HepG2 (cell line): ENCODE results near the gene TMF1. TPM values are rescaled to one million over a fixed set of nuclear protein-coding genes. Genes with fewer than 3 reads are reported as not detected.
A peak's percentile ranks its signal among the peaks of the same experiment; 100 is the strongest.

Source experiments
- ATAC-seq: fragments of 200-7000 bp; cut with Tn5 transposase; 3 replicates; pipeline ENCODE4 v1.9.1; 2020; ENCODE audit warnings: mild to moderate bottlenecking, moderate library complexity
- BruUV-seq: library from RNA; stranded (reverse); fragments of 400-500 nt; replicated peaks from 2 replicates; lab custom pipeline; 2021; lab: Mats Ljungman, UMichigan
- CTCF ChIA-PET: fragments of 300-600 bp; formaldehyde crosslinking; extraction: SDS; loops from one replicate; lab custom pipeline; 2021; ENCODE audit warnings: low total read pairs, inconsistent platforms, low intra/inter-chr PET ratio; lab: Yijun Ruan, JAX
- POLR2A ChIA-PET: fragments of 350-600 bp; sonication (Branson Sonifier 250); formaldehyde crosslinking; loops from one replicate; lab custom pipeline; 2020; ENCODE audit warnings: antibody characterized with exemption, inconsistent platforms; lab: Yijun Ruan, JAX
- DNase-seq: peaks from one replicate; pipeline ENCODE4 v3.0.0-alpha.2; 2015; ENCODE audit warnings: low spot score
- FAIRE-seq: peaks from 3 replicates; lab custom pipeline; 2011; peaks lifted over from hg19 to GRCh38; lab: Jason Lieb, UNC
- H2AFZ ChIP-seq: one replicate; pipeline ENCODE4 v1.6.1; 2011; ENCODE audit warnings: low read length, inconsistent platforms
- H3K27ac ChIP-seq: fragments of 300-600 bp; 3 replicates; pipeline ENCODE4 v1.8.0; 2011; ENCODE audit warnings: mixed run types, mild to moderate bottlenecking, mixed read lengths, low read length, inconsistent platforms; ENCODE audit not compliant: insufficient read depth; ENCODE audit errors: extremely low read length
- H3K27me3 ChIP-seq, 2 experiments: fragments of 200-600 bp in 1 of 2; 2 replicates in 1 of 2; 3 replicates in 1 of 2; pipeline versions ENCODE4 v1.6.0 to v1.8.0; 2011; ENCODE audit warnings: low read length in 2 of 2, mild to moderate bottlenecking in 2 of 2, moderate library complexity in 2 of 2, inconsistent platforms in 1 of 2; ENCODE audit not compliant: insufficient read depth in 2 of 2, control insufficient read depth in 1 of 2
- H3K36me3 ChIP-seq, 2 experiments: fragments of 200-600 bp in 1 of 2; replicated peaks in 1 of 2; 2 replicates in 1 of 2; 3 replicates in 1 of 2; pipeline versions ENCODE4 v1.5.1 to v1.8.0; 2011; ENCODE audit warnings: low read length in 2 of 2, inconsistent platforms in 1 of 2; ENCODE audit not compliant: insufficient read depth in 2 of 2, control insufficient read depth in 1 of 2
- H3K4me1 ChIP-seq: 2 replicates; pipeline ENCODE4 v1.5.1; 2012; ENCODE audit warnings: low read length, inconsistent platforms; ENCODE audit not compliant: insufficient read depth
- H3K4me2 ChIP-seq: 2 replicates; pipeline ENCODE4 v1.6.0; 2011; ENCODE audit warnings: low read depth, low read length, inconsistent platforms
- H3K4me3 ChIP-seq, 3 experiments: fragments of 200-600 bp in 1 of 3; sonication (generic), shearing (Covaris generic) in 1 of 3; replicated peaks in 1 of 3; 2 replicates each; pipeline ENCODE4 v1.5.1; 2011 to 2016; ENCODE audit warnings: low read length in 3 of 3, inconsistent platforms in 2 of 3, low read depth in 2 of 3, mild to moderate bottlenecking in 2 of 3, control low read depth in 1 of 3, mixed read lengths in 1 of 3; ENCODE audit not compliant: insufficient read depth in 1 of 3
- H3K79me2 ChIP-seq: one replicate; pipeline ENCODE4 v1.6.1; 2011; ENCODE audit warnings: low read length, inconsistent platforms; ENCODE audit not compliant: insufficient read depth
- H3K9ac ChIP-seq: 2 replicates; pipeline ENCODE4 v1.6.0; 2011; ENCODE audit warnings: mild to moderate bottlenecking, low read depth, low read length, inconsistent platforms; ENCODE audit not compliant: insufficient read depth
- H3K9me3 ChIP-seq: 2 replicates; pipeline ENCODE4 v1.5.1; 2012; ENCODE audit warnings: mild to moderate bottlenecking, low read length
- H4K20me1 ChIP-seq: 2 replicates; pipeline ENCODE4 v1.6.0; 2011; ENCODE audit warnings: inconsistent platforms, mild to moderate bottlenecking, low read length, moderate library complexity; ENCODE audit not compliant: insufficient read depth
- CCDC6 ChIP-seq: sonication (generic); formaldehyde crosslinking; IDR thresholded peaks from 2 replicates; pipeline ENCODE4 v1.8.1; 2022; ENCODE audit warnings: mild to moderate bottlenecking, missing genetic modification reagents, moderate library complexity
- HDAC2 ChIP-seq: sonication (generic); formaldehyde crosslinking; IDR thresholded peaks from 2 replicates; pipeline ENCODE4 v1.4.0; 2020; ENCODE audit warnings: missing genetic modification reagents
- MAFK ChIP-seq, 2 experiments: IDR thresholded peaks in 1 of 2; conservative IDR thresholded peaks in 1 of 2; 2 replicates each; pipeline ENCODE4 v1.6.1; 2011; ENCODE audit warnings: improper control_type of control experiment in 2 of 2, low read length in 2 of 2
- MEF2D ChIP-seq: sonication (generic); formaldehyde crosslinking; IDR thresholded peaks from 2 replicates; pipeline ENCODE4 v1.5.1; 2020; ENCODE audit warnings: mild to moderate bottlenecking, missing genetic modification reagents
- MXI1 ChIP-seq: IDR thresholded peaks from 3 replicates; pipeline ENCODE4 v1.6.1; 2012; ENCODE audit warnings: low read depth, low read length, inconsistent platforms, borderline replicate concordance
- NR2F2 ChIP-seq: IDR thresholded peaks from 2 replicates; pipeline ENCODE4 v1.6.1; 2012; ENCODE audit warnings: low read depth, inconsistent platforms, borderline replicate concordance
- RBM39 ChIP-seq: fragments of 200-400 bp; formaldehyde crosslinking; IDR thresholded peaks from one replicate; pipeline ENCODE4 v1.6.1; 2018; ENCODE audit warnings: antibody characterized with exemption, mild to moderate bottlenecking, low read depth, low read length; ENCODE audit not compliant: poor library complexity, severe bottlenecking
- TGIF2 ChIP-seq: IDR thresholded peaks from 2 replicates; pipeline ENCODE4 v1.6.1; 2016; ENCODE audit warnings: control low read depth, missing compliant biosample characterization
- TOPORS ChIP-seq: sonication (generic); formaldehyde crosslinking; IDR thresholded peaks from 2 replicates; pipeline ENCODE4 v1.8.0; 2023; ENCODE audit warnings: mild to moderate bottlenecking, missing genetic modification reagents
- ZNF263 ChIP-seq: sonication (generic); formaldehyde crosslinking; IDR thresholded peaks from 2 replicates; pipeline ENCODE4 v1.4.0; 2020; ENCODE audit warnings: missing genetic modification reagents
- ZNF629 ChIP-seq: sonication (generic); formaldehyde crosslinking; conservative IDR thresholded peaks from 2 replicates; pipeline ENCODE4 v1.5.0; 2020; ENCODE audit warnings: missing genetic modification reagents
- WGBS: methylation state at CpG from one replicate; pipeline ENCODE4 v1.1.6; 2017; ENCODE audit warnings: low lambda C conversion rate; 5-methylcytosine and 5-hydroxymethylcytosine counted together
- in situ Hi-C: cut with HindIII; loops from 2 replicates; pipeline ENCODE4 v1.10.0; 2017; ENCODE audit warnings: low pct_unique_long_range_greater_than_20kb; ENCODE audit not compliant: extremely low pct_ligation_motif_present
- intact Hi-C: fragments of 100-400 bp; cut with micrococcal nuclease; formaldehyde crosslinking; loops from one replicate; pipeline ENCODE4 v1.10.0; 2022; ENCODE audit not compliant: unreplicated experiment
- polyA plus RNA-seq, 8 experiments: library from polyadenylated mRNA; depleted of rRNA in 3 of 8; stranded (reverse) in 7 of 8; unstranded in 1 of 8; fragments of >200 nt; fragmentation: Illumina TruSeq in 4 of 8; extraction: Trizol in 4 of 8; gene quantifications; 2 replicates each; pipeline versions ENCODE4 v1.2.1 to v1.2.3, GENCODE V29; 2011 to 2016; ENCODE audit warnings: low read depth in 4 of 8, missing spikeins in 1 of 8, mixed read lengths in 1 of 8; ENCODE audit not compliant: insufficient read depth in 1 of 8
- total RNA-seq, 5 experiments: library from RNA; depleted of rRNA; stranded (reverse); fragments of >200 nt; fragmentation: Illumina TruSeq; extraction: Trizol; gene quantifications; 2 replicates each; pipeline ENCODE4 v1.2.3, GENCODE V29; 2016; ENCODE audit warnings: low read depth in 1 of 5
- TF ChIP-seq, protein P1 (sequence below): sonication (generic); formaldehyde crosslinking; IDR thresholded peaks from 2 replicates; pipeline ENCODE4 v1.4.0; 2020; ENCODE audit warnings: missing genetic modification reagents, borderline replicate concordance
- TF ChIP-seq, protein P2 (sequence below): sonication (generic); IDR thresholded peaks from 2 replicates; pipeline ENCODE4 v1.6.1; 2016; ENCODE audit warnings: low read depth, borderline replicate concordance

TMF1 gene
- total and polyA plus RNA-seq, 2 of the 13 experiments (the other 11 are each of a cell fraction or from before 2014, with no cell fraction given), result 12.1 to 38.4 TPM

DNA sequence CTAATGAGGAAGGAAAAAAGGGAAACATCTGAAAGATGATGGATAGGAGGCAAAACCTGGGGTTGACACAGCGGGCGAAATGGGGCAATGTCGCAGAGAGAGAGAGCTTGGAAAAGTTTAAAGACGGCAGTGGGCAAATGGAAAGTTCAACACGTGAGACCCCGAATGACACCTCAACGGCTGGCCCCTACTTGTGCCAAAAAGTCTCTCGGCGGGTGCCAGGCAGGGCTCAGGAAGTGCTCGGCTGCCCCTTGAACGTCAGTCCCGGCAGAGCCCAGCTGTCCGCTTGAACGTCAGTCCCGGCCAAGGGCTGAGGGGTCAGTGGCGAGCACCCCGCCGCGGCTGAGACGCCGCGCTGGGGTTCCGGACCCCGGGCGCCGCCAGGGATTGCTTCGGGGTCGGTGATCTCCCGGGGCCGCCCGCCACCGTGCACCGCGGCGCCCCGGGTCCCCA lies 39.3 kb downstream of the TMF1 start:
- DNase-seq, result peak; percentile 22
- CTCF ChIA-PET, result no interaction called here
- FAIRE-seq, result no peak
- Histone ChIP-seq H3K4me1 (peaks cover 24% of the 10 kb centered on the region), H3K27ac (peak overlapping the region; percentile 90), H3K36me3 (peaks cover 0 to 12% of the 10 kb centered on the region in 2 experiments; a peak in 3 of 5 replicates), H3K9me3 (no peaks in the 10 kb centered on the region), H3K4me3 (peak overlapping the region; percentile 79 to 94 (median 86)), H3K9ac (peak overlapping the region; percentile 90), H3K4me2 (peak overlapping the region; percentile 78), H3K79me2 (no peaks in the 10 kb centered on the region), H3K27me3 (no peaks in the 10 kb centered on the region), H2AFZ (no peak overlapping the region), H4K20me1 (no peaks in the 10 kb centered on the region)
- WGBS, result 27% methylated on average over 7 of the region's 36 CpGs
- POLR2A ChIA-PET, result interaction anchor here (1.2 to 2.3 kb wide), 2 partner anchors 39 to 67 kb away, joined by 6 to 11 read pairs; partner anchors contain the start of genes TMF1 and UBA3
- in situ Hi-C loops, result no loop called here
- no TSS peak for BruUV-seq
- TF ChIP-seq RBM39 (peak; percentile 26), MEF2D (no peak), ZNF629 (0 out of 2 replicates have a peak, but pooled peaks have one; percentile 2), NR2F2 (0 out of 2 replicates have a peak, but pooled peaks have one; percentile 8), MAFK (conservative IDR thresholded peaks at IDR 0.05 in 1 of 2, IDR thresholded peaks at IDR 0.05 in 1 of 2; ENCODE audit: low read length in 2 of 2) (no peak), TOPORS (CRISPR knock-in tag) (peak; percentile 1; the same call in 1 of the 2 replicates), HDAC2 (CRISPR knock-in tag) (no peak), MXI1 (peak; percentile 7; the same call in 1 of the 3 replicates), CCDC6 (0 out of 2 replicates have a peak, but pooled peaks have one; percentile 36), ZNF263 (CRISPR knock-in tag) (0 out of 2 replicates have a peak, but pooled peaks have one; percentile 12), TGIF2 (CRISPR knock-in tag) (peak; percentile 35; the same call in 1 of the 2 replicates)
- TF ChIP-seq, protein P1, sequence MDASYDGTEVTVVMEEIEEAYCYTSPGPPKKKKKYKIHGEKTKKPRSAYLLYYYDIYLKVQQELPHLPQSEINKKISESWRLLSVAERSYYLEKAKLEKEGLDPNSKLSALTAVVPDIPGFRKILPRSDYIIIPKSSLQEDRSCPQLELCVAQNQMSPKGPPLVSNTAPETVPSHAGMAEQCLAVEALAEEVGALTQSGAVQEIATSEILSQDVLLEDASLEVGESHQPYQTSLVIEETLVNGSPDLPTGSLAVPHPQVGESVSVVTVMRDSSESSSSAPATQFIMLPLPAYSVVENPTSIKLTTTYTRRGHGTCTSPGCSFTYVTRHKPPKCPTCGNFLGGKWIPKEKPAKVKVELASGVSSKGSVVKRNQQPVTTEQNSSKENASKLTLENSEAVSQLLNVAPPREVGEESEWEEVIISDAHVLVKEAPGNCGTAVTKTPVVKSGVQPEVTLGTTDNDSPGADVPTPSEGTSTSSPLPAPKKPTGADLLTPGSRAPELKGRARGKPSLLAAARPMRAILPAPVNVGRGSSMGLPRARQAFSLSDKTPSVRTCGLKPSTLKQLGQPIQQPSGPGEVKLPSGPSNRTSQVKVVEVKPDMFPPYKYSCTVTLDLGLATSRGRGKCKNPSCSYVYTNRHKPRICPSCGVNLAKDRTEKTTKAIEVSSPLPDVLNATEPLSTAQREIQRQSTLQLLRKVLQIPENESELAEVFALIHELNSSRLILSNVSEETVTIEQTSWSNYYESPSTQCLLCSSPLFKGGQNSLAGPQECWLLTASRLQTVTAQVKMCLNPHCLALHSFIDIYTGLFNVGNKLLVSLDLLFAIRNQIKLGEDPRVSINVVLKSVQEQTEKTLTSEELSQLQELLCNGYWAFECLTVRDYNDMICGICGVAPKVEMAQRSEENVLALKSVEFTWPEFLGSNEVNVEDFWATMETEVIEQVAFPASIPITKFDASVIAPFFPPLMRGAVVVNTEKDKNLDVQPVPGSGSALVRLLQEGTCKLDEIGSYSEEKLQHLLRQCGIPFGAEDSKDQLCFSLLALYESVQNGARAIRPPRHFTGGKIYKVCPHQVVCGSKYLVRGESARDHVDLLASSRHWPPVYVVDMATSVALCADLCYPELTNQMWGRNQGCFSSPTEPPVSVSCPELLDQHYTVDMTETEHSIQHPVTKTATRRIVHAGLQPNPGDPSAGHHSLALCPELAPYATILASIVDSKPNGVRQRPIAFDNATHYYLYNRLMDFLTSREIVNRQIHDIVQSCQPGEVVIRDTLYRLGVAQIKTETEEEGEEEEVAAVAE (CRISPR knock-in tag), result no peak
- TF ChIP-seq, protein P2, sequence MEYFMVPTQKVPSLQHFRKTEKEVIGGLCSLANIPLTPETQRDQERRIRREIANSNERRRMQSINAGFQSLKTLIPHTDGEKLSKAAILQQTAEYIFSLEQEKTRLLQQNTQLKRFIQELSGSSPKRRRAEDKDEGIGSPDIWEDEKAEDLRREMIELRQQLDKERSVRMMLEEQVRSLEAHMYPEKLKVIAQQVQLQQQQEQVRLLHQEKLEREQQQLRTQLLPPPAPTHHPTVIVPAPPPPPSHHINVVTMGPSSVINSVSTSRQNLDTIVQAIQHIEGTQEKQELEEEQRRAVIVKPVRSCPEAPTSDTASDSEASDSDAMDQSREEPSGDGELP, result peak; percentile 56; the same call in 1 of the 2 replicates
- ATAC-seq, result peak; percentile 78
- intact Hi-C loops, result loop anchor here (5.0 kb wide), 1 partner anchor 39 kb away; the partner anchor contains the start of gene TMF1
